GM18858 (cell line): Measurements from ENCODE around the gene ADD2.

Experiments used
- ATAC-seq: cut with Tn5 transposase; IDR thresholded peaks from one replicate; pipeline ENCODE4 v1.9.1; 2021; ENCODE audit not compliant: unreplicated experiment

ADD2 gene

DNA sequence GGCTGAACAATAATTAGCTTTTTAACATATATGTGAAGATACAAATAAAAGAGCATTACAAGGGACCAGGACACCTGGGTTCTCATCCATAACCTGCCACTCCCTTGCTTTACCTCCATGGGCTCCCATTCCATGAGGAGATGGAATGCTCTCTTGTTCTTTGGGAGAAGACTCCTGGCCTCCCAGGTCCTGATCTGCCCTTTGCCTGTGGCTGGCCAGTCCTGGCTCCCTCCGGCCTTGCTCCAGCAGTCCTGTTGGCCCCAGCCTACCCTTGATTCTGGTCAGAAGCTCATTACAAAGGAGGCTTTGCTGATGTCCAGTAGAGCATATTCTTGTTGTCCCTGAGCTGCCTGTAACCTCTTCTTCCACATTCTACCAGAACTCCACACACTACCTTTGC lies 60.3 kb downstream of the ADD2 start:
- ATAC-seq = no peak

DNA sequence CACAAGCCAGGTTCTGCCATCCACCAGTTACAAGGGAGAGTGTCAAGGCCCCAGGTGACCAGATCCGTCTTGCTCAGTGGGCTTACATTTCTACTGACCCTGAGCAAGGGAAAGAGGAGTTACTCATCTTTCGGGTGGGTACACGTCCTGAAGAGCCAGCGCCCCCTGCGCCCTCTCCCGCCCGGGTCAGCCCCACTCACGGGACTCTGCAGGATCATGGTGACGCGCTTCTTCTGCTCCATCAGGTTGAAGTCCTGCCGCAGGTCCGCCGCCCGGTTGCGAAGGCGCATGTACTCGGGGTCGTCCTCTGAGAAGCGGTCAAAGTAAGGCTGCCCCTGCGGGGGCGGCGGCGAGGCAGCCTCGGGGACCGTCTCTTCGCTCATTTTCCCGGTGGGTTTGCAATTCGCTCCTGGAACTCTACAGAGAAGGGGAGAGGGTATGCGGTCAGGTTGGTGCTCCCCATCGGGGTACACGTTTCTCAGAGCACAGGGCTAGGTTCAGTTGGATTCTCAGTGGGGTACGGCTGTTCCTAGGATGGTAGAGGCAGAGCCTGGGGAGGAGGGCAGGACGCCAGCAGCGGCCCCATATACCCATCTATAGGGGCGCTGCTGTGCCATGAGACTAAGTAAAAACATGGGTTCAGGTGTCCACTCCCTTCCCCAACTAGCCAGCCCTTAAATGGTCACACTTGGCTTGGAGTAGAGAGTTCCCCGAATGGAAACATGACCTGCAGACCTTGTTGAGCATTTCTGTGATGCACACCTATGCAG lies 61.8 kb downstream of the ADD2 start:
- no peak for ATAC-seq

DNA sequence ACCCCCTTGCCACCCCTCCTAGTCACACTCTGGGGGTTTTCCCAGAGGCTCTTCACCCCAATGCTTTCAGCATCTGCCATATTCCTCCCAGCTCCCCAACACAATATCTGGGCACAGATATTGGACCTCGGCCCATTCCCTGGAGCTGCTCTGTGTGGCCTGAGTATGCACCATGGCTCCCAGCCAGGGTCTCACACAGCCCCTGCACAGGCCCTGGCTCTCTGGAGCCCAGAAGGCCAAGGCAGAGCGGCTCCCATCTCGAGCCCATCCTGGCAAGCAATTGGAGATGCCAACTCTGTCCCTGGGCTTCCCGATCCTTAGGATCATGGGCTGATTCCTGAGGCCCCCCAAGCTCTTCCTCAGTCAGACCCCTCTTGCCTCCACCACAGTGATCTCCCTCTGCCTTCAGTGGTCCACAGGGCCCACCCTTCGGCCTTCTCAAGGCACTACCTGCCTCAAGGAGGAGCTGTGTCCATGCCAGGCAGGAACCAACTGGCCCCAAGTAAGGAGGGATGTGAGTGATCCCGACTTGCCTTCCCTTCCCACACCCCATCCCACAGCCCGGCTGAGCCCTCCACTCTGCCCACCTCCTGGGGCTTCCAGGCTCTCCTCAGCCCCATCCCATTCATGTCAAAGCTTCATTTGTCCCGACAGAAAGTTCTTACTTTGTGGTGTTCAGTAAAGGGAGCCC lies 62.7 kb downstream of the ADD2 start:
- no peak for ATAC-seq

DNA sequence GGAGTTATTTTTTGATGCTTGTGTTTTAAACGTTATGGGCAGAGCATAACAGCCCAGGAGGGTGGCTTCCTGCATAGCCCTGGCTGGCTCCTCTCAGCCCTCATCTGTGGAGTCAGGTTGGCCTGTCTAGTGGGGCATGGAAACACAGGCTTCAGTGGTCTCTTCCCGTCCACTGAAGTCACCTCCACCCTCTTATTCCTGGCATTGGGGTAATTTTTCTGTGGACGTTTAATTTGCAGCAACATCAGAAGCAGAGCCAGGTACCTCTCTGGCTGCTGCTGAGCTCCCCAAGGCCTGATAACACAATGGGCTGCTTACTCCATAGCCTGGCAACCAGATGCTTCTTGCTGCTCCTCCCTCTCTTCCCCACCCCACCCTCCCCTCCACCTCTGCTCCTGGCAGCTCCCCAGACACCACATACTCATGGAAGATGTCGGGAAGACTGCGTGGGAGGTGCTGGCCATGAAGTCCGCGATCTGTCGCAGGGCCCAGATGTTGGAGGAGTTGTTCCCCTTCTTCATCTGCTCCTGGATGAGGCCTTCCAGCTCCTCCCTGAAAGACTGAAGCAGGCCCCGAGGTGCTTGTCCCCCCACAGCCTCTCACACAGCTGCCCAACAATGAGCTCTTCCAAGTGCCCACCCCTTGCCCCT lies 64.0 kb downstream of the ADD2 start:
- no peak for ATAC-seq

DNA sequence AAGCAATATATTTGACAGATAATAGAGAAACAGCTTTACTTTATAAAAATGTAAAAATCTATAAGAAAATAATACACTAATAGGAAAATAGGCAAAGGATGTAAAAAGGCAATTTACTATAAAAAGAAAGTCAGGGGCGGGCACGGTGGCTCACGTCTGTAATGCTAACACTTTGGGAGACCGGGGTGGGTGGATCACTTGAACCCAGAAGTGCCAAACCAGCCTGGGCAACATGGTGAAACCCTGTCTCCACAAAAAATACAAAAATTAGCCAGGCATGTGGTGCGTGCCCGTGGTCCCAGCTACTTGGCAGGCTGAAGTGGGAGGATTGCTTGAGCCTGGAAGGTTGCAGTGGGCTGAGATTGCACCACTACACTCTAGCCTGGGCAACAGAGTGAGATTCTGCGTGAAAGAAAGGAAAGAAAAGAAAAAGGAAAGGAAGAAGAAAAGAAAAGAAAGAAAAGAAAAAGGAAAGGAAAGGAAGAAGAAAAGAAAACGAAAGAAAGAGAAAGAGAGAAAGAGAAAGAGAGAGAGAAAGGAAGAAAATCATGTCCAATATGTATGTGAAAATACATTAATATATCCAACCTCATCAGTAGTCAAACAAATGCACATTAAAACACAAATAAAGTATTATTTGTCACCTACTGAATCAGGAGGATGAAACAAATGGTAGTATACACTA lies 65.1 kb downstream of the ADD2 start:
- ATAC-seq = no peak

DNA sequence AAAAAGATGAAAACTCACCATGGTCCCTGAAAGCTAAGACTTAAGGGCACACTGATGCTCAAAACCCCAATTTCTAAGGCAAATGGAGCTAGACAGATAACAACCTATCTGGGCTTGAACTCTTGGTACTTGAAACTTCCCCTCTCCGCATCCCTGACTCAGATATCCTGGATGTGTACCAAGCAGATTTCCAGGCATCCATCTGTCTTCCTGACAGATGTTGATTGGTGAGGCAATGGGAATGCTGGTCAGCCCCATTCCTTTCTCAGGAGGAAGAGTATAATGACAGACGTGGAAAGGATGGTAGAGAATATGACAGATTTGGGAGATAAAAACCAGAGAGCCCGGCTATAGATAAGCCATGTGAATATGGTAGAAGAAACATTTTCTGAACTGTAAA lies 69.2 kb downstream of the ADD2 start:
- no peak for ATAC-seq

- ATAC-seq = no peak
Observed at GRCh38 chr2:70697603-70698383, 70.2 kb downstream of the ADD2 start.

- ATAC-seq = no peak
Observed at GRCh38 chr2:70696142-70696541, 71.9 kb downstream of the ADD2 start.

GRCh38 chr2:70692256-70692655 lies 75.7 kb downstream of the ADD2 start:
- ATAC-seq = no peak

- no peak for ATAC-seq
Observed at GRCh38 chr2:70691497-70692140, 76.4 kb downstream of the ADD2 start.

DNA sequence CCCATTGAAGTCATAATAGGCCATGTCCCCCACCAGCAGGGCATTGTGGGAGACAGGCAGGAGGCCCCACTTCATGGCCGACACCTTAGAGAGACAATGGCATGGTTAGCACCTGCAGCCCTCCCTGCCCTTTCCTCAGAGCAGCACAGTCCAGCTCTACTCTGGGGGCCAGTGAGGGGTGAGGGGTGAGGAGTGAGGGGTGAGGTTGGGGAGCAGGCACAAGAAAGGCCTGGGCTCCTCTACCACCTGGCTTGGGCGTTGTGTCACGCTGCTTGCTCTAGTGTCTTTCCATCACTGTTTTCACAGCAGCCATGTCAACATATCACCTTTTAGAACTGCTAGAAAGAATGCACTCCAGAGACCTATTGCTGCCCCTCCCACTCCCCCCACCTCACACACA lies 77.2 kb downstream of the ADD2 start:
- no peak for ATAC-seq

DNA sequence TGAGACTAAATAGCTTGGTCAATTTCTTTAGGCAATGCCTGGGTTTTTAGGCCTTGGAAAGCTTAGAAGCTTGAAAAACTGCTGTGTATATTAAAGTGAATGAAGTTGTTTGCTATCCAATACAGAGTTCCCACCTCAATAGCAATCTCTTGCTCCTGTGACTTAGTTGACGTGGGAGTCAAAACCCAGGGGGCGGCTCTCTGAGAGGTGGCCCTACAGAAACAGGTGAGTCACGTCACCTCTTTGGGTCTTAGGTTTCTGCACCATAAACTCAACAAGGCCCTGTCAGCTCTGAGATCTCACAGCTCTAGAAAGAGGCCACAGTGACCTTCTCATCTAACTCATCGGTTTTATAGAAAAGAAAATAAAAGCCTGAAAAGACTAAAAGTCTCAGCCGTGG lies 79.6 kb downstream of the ADD2 start:
- ATAC-seq = no peak

DNA sequence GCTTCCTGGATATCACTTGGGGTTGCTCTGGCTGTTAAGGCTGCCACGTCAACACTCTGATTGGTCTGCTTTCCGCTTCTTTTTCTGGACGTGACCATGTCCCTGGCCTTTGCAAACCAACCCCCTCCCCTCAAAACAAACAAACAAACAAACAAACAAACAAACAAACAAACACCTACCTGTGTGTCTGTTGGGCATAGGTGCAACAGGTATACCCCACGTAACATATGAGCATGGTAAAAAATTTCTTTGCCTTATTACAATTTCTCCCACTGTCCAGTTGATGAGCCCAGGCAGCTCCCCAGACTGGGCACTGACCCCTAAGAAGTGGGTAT lies 80.6 kb downstream of the ADD2 start:
- no peak for ATAC-seq

DNA sequence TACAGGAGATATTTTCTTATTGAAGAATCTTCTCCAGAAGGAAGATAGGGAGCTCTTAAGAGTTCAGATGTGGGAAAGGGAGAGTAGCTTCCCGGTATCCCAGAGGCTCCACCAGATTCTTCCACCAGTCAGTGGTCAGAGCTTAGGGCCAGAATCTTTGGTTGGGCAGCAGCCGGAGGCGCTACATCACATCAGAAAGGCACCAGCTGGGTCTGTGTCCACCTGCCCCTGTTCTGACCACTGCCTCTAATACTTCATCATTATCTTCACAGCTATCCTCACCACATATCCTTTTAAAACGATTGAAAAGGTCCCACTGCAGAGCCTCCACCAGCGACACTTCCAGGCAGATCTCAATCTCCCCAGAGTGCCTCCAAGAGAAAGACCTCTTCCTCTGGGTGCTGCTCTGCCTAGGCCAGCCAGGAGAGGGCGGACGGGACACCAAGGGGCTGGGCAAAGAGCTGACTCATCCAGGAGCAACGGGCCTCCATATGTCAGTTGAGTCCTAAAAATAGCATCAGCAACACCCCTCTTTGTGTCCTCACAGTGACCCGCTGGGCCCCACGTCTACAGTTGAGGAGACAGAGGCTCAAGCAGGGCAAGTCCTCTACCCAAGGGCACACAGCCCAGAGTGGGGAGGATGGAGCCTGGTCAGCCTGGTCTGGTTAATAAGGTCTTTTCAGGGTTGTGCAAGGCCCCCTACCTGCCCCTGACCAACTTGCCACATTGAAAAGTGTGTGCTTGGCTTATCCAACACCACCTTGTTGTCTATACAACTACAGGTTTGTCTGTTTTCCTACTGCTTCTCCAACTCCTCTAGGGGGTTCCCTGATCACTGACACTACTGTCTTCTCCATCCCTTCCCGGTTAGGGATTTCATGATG lies 81.2 kb downstream of the ADD2 start:
- ATAC-seq = no peak

- no peak for ATAC-seq
Observed at GRCh38 chr2:70685771-70686171, 82.2 kb downstream of the ADD2 start.

GRCh38 chr2:70684846-70685622 lies 83.0 kb downstream of the ADD2 start:
- no peak for ATAC-seq

- ATAC-seq = no peak
Observed at GRCh38 chr2:70683455-70683854, 84.5 kb downstream of the ADD2 start.

DNA sequence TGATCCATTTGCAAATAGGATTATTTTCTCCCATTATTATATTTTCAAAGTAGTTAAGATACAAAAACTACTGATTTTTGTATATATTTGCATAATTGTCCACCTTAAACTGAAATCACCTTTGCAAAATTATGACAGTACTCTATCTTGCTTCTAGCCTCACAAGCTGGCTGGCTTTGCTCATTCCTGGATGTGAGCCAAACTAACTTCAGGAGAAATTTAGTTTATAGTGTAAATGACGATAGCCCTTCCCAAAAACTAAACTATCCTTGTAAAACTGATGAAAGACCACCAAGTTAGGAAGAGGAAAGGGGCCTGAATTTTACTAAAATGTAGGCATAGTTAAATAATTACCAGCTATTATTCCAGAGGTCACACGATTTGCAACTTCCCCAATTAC lies 87.3 kb downstream of the ADD2 start:
- ATAC-seq = no peak

DNA sequence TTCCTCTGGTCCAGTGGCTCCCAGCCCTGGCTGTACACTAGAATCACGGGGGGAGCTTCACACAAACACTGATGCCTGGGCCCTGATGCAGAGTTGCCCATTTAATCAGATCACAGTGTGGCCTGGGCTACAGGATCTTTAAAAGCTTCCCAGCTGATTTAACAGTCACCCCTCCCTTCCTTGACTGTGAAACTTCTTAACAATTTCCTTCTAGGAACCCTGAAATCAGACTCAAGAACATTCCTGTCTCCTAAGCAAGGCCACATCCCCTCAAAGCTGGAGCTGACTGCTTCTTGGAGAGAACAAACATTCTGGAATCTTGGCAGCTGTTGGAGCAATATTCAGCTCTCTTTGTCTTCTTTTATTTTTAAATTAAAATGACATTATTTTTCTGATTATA lies 88.7 kb downstream of the ADD2 start:
- ATAC-seq = no peak
